ENCODE measurements around the gene UNC13B. TPM values are rescaled to one million over a fixed set of nuclear protein-coding genes. Genes with fewer than 3 reads are reported as not detected.

The UNC13B gene
- total and polyA plus RNA-seq, 2 of the 13 experiments (the other 11 are each of a cell fraction or from before 2014, with no cell fraction given), result 14.0 to 18.3 TPM

DNA sequence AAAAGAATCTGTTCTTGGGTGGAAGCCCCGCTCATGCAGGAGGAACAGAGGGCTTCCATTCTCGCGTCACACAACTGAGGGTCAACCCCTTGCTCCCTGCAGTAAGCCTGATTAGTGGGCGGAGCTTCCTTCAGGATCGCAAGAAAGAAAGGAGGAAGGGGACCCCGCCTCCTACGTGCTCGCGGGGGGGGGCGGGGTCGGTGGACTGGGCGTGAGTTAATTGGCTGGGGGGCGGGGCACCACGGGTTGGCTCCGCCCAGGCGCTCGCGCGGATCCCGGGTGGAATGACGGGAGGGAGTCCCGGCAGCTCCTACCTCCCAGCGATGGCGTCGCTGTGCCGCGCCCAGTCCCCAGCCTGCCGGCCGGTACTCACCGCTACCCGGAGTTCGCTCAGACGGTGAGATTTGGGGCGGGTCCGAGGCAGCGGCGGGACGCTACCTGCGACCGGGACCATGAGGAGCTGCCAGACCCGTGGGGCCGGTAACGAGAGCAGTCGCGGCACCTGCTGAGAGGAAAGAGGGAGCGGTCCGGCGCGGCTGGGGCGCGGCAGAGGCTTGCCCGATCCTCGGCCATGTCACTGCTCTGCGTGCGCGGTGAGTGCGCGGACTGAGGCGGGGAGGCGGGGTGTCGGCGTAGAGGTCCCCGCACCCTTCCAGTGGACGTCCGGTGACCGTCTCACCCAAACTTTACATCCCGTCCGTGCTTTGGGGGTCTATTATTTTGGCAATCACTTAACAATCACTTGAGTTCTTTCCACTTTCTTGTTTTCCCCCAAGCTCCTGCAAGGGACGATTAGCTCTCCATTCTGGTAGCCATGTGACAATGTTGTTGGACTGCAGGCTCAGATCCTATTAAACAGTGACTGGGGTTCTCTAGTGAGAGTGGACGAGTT, at the start of gene UNC13B (continued):
- no peak for TF ChIP-seq GPBP1L1 (CRISPR knock-in tag; IDR thresholded peaks at IDR 0.05)
- no peak for TF ChIP-seq RFX3 (CRISPR knock-in tag; IDR thresholded peaks at IDR 0.05)
- peak; percentile 50 for TF ChIP-seq SKI (IDR thresholded peaks at IDR 0.05; ENCODE audit: partially characterized antibody)
- 0 out of 2 replicates have a peak, but pooled peaks have one; percentile 49 for TF ChIP-seq ZNF251 (CRISPR knock-in tag; IDR thresholded peaks at IDR 0.05)
- no peak for TF ChIP-seq FOXK2 (IDR thresholded peaks at IDR 0.05)
- TF ChIP-seq MXD4 (CRISPR knock-in tag; IDR thresholded peaks at IDR 0.05), result peak; percentile 72; the same call in 1 of the 2 replicates
- TF ChIP-seq ZSCAN25 (CRISPR knock-in tag; IDR thresholded peaks at IDR 0.05), result peak; percentile 65; the same call in 1 of the 2 replicates
- peak; percentile 73; the same call in 1 of the 2 replicates for TF ChIP-seq MIXL1 (CRISPR knock-in tag; IDR thresholded peaks at IDR 0.05)
- 0 out of 2 replicates have a peak, but pooled peaks have one; percentile 30 for TF ChIP-seq SIN3B (IDR thresholded peaks at IDR 0.05; ENCODE audit: low read length)
- TF ChIP-seq TARDBP (CRISPR knock-in tag; IDR thresholded peaks at IDR 0.05), result peak; percentile 49; the same call in 1 of the 2 replicates
- TF ChIP-seq ZNF563 (CRISPR knock-in tag; IDR thresholded peaks at IDR 0.05), result peak; percentile 70; the same call in 1 of the 2 replicates
- TF ChIP-seq GABPB1 (CRISPR knock-in tag; IDR thresholded peaks at IDR 0.05), result peak; percentile 83
- TF ChIP-seq ZKSCAN5 (CRISPR knock-in tag; IDR thresholded peaks at IDR 0.05), result no peak
- peak; percentile 33; the same call in 1 of the 2 replicates for TF ChIP-seq ETV6 (CRISPR knock-in tag; conservative IDR thresholded peaks at IDR 0.05)
- no peak for TF ChIP-seq HNRNPK (IDR thresholded peaks at IDR 0.05; ENCODE audit: low read depth, low read length, poor library complexity, severe bottlenecking)
- TF ChIP-seq ZNF124 (CRISPR knock-in tag; IDR thresholded peaks at IDR 0.05), result 0 out of 2 replicates have a peak, but pooled peaks have one; percentile 24
- peak; percentile 17; the same call in 1 of the 2 replicates for TF ChIP-seq MEIS2 (CRISPR knock-in tag; IDR thresholded peaks at IDR 0.05)
- peak; percentile 75; the same call in 1 of the 2 replicates for TF ChIP-seq SALL2 (CRISPR knock-in tag; IDR thresholded peaks at IDR 0.05)
- no peak for TF ChIP-seq PTBP1 (IDR thresholded peaks at IDR 0.05; ENCODE audit: low read depth, low read length, poor library complexity, severe bottlenecking)
- no peak for TF ChIP-seq ZNF207 (IDR thresholded peaks at IDR 0.05; ENCODE audit: borderline replicate concordance)
- no peak for TF ChIP-seq PAF1 (CRISPR knock-in tag; IDR thresholded peaks at IDR 0.05)
- TF ChIP-seq, protein P1, sequence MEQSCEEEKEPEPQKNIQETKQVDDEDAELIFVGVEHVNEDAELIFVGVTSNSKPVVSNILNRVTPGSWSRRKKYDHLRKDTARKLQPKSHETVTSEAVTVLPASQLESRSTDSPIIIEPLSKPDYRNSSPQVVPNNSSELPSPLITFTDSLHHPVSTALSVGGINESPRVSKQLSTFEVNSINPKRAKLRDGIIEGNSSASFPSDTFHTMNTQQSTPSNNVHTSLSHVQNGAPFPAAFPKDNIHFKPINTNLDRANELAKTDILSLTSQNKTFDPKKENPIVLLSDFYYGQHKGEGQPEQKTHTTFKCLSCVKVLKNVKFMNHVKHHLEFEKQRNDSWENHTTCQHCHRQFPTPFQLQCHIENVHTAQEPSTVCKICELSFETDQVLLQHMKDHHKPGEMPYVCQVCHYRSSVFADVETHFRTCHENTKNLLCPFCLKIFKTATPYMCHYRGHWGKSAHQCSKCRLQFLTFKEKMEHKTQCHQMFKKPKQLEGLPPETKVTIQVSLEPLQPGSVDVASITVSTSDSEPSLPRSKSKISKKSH (CRISPR knock-in tag; IDR thresholded peaks at IDR 0.05; ENCODE audit: borderline replicate concordance), result no peak; the same call in 1 of the 2 replicates
- TF ChIP-seq RFX1 (IDR thresholded peaks at IDR 0.05), result no peak
- TF ChIP-seq KLF16 (CRISPR knock-in tag; IDR thresholded peaks at IDR 0.05), result peak in 1 of 2 experiments; percentile 48; a peak in 1 of 4 replicates
- TF ChIP-seq, protein P2, sequence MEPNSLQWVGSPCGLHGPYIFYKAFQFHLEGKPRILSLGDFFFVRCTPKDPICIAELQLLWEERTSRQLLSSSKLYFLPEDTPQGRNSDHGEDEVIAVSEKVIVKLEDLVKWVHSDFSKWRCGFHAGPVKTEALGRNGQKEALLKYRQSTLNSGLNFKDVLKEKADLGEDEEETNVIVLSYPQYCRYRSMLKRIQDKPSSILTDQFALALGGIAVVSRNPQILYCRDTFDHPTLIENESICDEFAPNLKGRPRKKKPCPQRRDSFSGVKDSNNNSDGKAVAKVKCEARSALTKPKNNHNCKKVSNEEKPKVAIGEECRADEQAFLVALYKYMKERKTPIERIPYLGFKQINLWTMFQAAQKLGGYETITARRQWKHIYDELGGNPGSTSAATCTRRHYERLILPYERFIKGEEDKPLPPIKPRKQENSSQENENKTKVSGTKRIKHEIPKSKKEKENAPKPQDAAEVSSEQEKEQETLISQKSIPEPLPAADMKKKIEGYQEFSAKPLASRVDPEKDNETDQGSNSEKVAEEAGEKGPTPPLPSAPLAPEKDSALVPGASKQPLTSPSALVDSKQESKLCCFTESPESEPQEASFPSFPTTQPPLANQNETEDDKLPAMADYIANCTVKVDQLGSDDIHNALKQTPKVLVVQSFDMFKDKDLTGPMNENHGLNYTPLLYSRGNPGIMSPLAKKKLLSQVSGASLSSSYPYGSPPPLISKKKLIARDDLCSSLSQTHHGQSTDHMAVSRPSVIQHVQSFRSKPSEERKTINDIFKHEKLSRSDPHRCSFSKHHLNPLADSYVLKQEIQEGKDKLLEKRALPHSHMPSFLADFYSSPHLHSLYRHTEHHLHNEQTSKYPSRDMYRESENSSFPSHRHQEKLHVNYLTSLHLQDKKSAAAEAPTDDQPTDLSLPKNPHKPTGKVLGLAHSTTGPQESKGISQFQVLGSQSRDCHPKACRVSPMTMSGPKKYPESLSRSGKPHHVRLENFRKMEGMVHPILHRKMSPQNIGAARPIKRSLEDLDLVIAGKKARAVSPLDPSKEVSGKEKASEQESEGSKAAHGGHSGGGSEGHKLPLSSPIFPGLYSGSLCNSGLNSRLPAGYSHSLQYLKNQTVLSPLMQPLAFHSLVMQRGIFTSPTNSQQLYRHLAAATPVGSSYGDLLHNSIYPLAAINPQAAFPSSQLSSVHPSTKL (CRISPR knock-in tag; IDR thresholded peaks at IDR 0.05), result peak; percentile 39; the same call in 1 of the 2 replicates
